Fibroblast of the aortic adventitia (primary cell): ENCODE measurements around the gene NDUFA13. TPM values are rescaled to one million over a fixed set of nuclear protein-coding genes. Genes with fewer than 3 reads are reported as not detected.

Source experiments
- DNase-seq: peaks from one replicate; pipeline ENCODE4 v3.0.0-alpha.2; 2010; ENCODE audit warnings: low read depth
- H3K4me3 ChIP-seq: 2 replicates; pipeline ENCODE4 v1.5.1; 2011; ENCODE audit warnings: low read depth, mild to moderate bottlenecking, control low read depth, low read length, moderate library complexity
- total RNA-seq: library from RNA; depleted of rRNA; stranded (reverse); fragments of >200 nt; gene quantifications from 2 replicates; pipeline ENCODE4 v1.2.3, GENCODE V29; 2012; ENCODE audit warnings: low replicate concordance
- TF ChIP-seq, protein P1 (sequence below): IDR thresholded peaks from 2 replicates; pipeline ENCODE4 v1.5.1; 2011; ENCODE audit warnings: mild to moderate bottlenecking, low read length, control low read depth, inconsistent platforms; ENCODE audit not compliant: insufficient read depth

The NDUFA13 gene
- total RNA-seq, 1 donor, result 127 TPM

GRCh38 chr19:19498255-19498991 lies 17.6 kb upstream of the NDUFA13 start:
- H3K4me3 ChIP-seq, result no peak overlapping the region
- DNase-seq, result no peak
- TF ChIP-seq, protein P1, sequence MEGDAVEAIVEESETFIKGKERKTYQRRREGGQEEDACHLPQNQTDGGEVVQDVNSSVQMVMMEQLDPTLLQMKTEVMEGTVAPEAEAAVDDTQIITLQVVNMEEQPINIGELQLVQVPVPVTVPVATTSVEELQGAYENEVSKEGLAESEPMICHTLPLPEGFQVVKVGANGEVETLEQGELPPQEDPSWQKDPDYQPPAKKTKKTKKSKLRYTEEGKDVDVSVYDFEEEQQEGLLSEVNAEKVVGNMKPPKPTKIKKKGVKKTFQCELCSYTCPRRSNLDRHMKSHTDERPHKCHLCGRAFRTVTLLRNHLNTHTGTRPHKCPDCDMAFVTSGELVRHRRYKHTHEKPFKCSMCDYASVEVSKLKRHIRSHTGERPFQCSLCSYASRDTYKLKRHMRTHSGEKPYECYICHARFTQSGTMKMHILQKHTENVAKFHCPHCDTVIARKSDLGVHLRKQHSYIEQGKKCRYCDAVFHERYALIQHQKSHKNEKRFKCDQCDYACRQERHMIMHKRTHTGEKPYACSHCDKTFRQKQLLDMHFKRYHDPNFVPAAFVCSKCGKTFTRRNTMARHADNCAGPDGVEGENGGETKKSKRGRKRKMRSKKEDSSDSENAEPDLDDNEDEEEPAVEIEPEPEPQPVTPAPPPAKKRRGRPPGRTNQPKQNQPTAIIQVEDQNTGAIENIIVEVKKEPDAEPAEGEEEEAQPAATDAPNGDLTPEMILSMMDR, result no peak

DNA sequence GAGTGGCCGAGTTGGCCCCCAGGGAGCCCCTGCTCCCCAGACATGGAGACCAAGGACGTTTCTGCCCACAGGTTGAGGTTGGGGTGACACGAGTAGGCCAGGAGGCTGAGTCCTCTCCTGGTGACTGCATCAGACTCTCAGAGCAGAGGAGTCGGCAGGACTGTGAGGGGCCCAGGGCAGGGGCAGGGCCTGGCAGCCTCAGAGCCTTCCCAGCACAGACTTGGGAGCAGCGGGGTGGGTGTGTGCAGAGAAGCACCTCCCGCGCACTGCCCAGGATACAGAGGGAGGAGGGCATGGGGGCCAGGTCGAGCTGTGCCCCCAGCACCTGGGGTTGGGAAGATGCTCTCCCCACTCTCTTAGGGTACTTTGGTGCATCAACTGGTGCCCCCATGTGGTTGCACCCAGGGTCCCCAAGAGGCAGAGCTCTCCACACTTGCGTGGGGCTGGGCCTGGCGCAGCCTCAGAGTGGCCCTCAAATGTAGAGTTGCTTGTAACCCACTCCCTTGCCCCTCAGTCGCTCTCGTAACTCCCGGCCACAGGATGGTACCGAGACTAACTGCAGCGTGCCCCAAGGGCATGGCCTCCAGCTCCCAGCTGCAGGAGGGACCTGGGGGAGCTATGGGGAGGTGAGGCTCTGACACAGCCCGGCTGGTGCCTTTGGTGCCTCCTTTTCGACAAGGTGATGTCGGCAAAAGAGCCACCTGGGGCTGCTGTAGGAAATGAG lies 16.6 kb upstream of the NDUFA13 start:
- H3K4me3 ChIP-seq, result no peak overlapping the region
- no peak for DNase-seq
- TF ChIP-seq, protein P1, result no peak

- no peak for DNase-seq
- TF ChIP-seq, protein P1, result no peak
- H3K4me3 ChIP-seq, result no peak overlapping the region
Measured at GRCh38 chr19:19500975-19501644, 14.9 kb upstream of the NDUFA13 start.

- no peak overlapping the region for H3K4me3 ChIP-seq
- TF ChIP-seq, protein P1, result no peak
- no peak for DNase-seq
Measured at GRCh38 chr19:19501798-19502197, 14.2 kb upstream of the NDUFA13 start.

- TF ChIP-seq, protein P1, result no peak
- no peak for DNase-seq
- H3K4me3 ChIP-seq, result no peak overlapping the region
Measured at GRCh38 chr19:19502281-19502680, 13.7 kb upstream of the NDUFA13 start.

- DNase-seq, result no peak
- TF ChIP-seq, protein P1, result no peak
- no peak overlapping the region for H3K4me3 ChIP-seq
Measured at GRCh38 chr19:19502808-19503602, 13.0 kb upstream of the NDUFA13 start.
